Liver (tissue), 9 donors: ENCODE measurements around the gene NUDT21. TPM values are rescaled to one million over a fixed set of nuclear protein-coding genes. Genes with fewer than 3 reads are reported as not detected.

Experiments used
- DNase-seq: peaks from one replicate; pipeline ENCODE4 v3.0.0-alpha.2; 2017; ENCODE audit warnings: low spot score
- H3K27ac ChIP-seq, 2 donors: one replicate each; pipeline ENCODE4 v1.7.0; 2013; ENCODE audit warnings: inconsistent platforms in 2 of 2, low read length in 2 of 2, control low read depth in 1 of 2, low read depth in 1 of 2, mild to moderate bottlenecking in 1 of 2
- H3K27me3 ChIP-seq, 4 donors: one replicate each; pipeline versions ENCODE4 v1.6.1 to v1.7.0; 2013; ENCODE audit warnings: low read length in 3 of 4, inconsistent platforms in 1 of 4, mild to moderate bottlenecking in 1 of 4, moderate library complexity in 1 of 4; ENCODE audit not compliant: control insufficient read depth in 4 of 4, insufficient read depth in 4 of 4
- H3K36me3 ChIP-seq, 4 donors: one replicate each; pipeline versions ENCODE4 v1.6.1 to v1.7.0; 2013; ENCODE audit warnings: low read length in 3 of 4, mild to moderate bottlenecking in 3 of 4, low read depth in 1 of 4, moderate library complexity in 1 of 4; ENCODE audit not compliant: control insufficient read depth in 4 of 4, insufficient read depth in 3 of 4
- H3K4me1 ChIP-seq, 4 donors: one replicate each; pipeline versions ENCODE4 v1.6.1 to v1.7.0; 2013; ENCODE audit warnings: low read length in 3 of 4, mild to moderate bottlenecking in 3 of 4, moderate library complexity in 1 of 4; ENCODE audit not compliant: control insufficient read depth in 4 of 4, insufficient read depth in 4 of 4
- H3K4me3 ChIP-seq, 3 donors: one replicate each; pipeline versions ENCODE4 v1.6.1 to v1.7.0; 2013; ENCODE audit warnings: low read length in 3 of 3, control low read depth in 1 of 3, low read depth in 1 of 3, mild to moderate bottlenecking in 1 of 3
- H3K9ac ChIP-seq, 2 donors: one replicate each; pipeline ENCODE4 v1.7.0; 2013; ENCODE audit warnings: low read length in 2 of 2, mild to moderate bottlenecking in 2 of 2, moderate library complexity in 2 of 2, control low read depth in 1 of 2, low read depth in 1 of 2
- H3K9me3 ChIP-seq, 4 donors: one replicate each; pipeline versions ENCODE4 v1.6.1 to v1.7.0; 2013; ENCODE audit warnings: low read length in 3 of 4; ENCODE audit not compliant: control insufficient read depth in 4 of 4
- ATF3 ChIP-seq: IDR thresholded peaks from 2 replicates; pipeline ENCODE4 v1.6.1; 2016; ENCODE audit warnings: antibody characterized with exemption
- CTCF ChIP-seq: fragments of 150-350 bp; IDR thresholded peaks from 2 replicates; pipeline ENCODE4 v1.5.1; 2017; ENCODE audit warnings: improper control_type of control experiment, low read depth, low read length; ENCODE audit not compliant: missing input control
- EGR1 ChIP-seq, 2 donors: IDR thresholded peaks; 2 replicates each; pipeline ENCODE4 v1.6.1; 2016 to 2018; ENCODE audit warnings: antibody characterized with exemption in 2 of 2, low read depth in 2 of 2
- FOXA1 ChIP-seq: IDR thresholded peaks from 2 replicates; pipeline ENCODE4 v1.6.1; 2016; ENCODE audit warnings: antibody characterized with exemption
- FOXA2 ChIP-seq: IDR thresholded peaks from 2 replicates; pipeline ENCODE4 v1.6.1; 2016; ENCODE audit warnings: antibody characterized with exemption
- GABPA ChIP-seq, 2 donors: IDR thresholded peaks in 1 of 2; conservative IDR thresholded peaks in 1 of 2; 2 replicates each; pipeline ENCODE4 v1.6.1; 2016; ENCODE audit warnings: antibody characterized with exemption in 2 of 2, mild to moderate bottlenecking in 1 of 2, moderate library complexity in 1 of 2
- HNF4A ChIP-seq, 2 donors: conservative IDR thresholded peaks; 2 replicates each; pipeline ENCODE4 v1.6.1; 2016; ENCODE audit warnings: antibody characterized with exemption in 2 of 2, mild to moderate bottlenecking in 2 of 2
- HNF4G ChIP-seq: IDR thresholded peaks from 2 replicates; pipeline ENCODE4 v1.6.1; 2016; ENCODE audit warnings: antibody characterized with exemption
- JUND ChIP-seq, 2 donors: IDR thresholded peaks; 2 replicates each; pipeline ENCODE4 v1.6.1; 2016; ENCODE audit warnings: antibody characterized with exemption in 2 of 2
- MAX ChIP-seq: IDR thresholded peaks from 2 replicates; pipeline ENCODE4 v1.6.1; 2016; ENCODE audit warnings: antibody characterized with exemption
- NR2F2 ChIP-seq: IDR thresholded peaks from 2 replicates; pipeline ENCODE4 v1.6.1; 2016; ENCODE audit warnings: antibody characterized with exemption
- RAD21 ChIP-seq, 2 donors: IDR thresholded peaks; 2 replicates each; pipeline ENCODE4 v1.6.1; 2016; ENCODE audit warnings: antibody characterized with exemption in 2 of 2, mild to moderate bottlenecking in 2 of 2
- REST ChIP-seq: IDR thresholded peaks from 2 replicates; pipeline ENCODE4 v1.6.1; 2016; ENCODE audit warnings: antibody characterized with exemption, mild to moderate bottlenecking
- RXRA ChIP-seq, 2 donors: IDR thresholded peaks; 2 replicates each; pipeline ENCODE4 v1.6.1; 2017 to 2018; ENCODE audit warnings: antibody characterized with exemption in 2 of 2, mild to moderate bottlenecking in 1 of 2
- SP1 ChIP-seq: IDR thresholded peaks from 2 replicates; pipeline ENCODE4 v1.6.1; 2018; ENCODE audit warnings: antibody characterized with exemption, mild to moderate bottlenecking
- TAF1 ChIP-seq: conservative IDR thresholded peaks from 2 replicates; pipeline ENCODE4 v1.6.1; 2016; ENCODE audit warnings: antibody characterized with exemption, mild to moderate bottlenecking
- YY1 ChIP-seq: IDR thresholded peaks from 2 replicates; pipeline ENCODE4 v1.6.1; 2016; ENCODE audit warnings: antibody characterized with exemption, mild to moderate bottlenecking
- ZBTB33 ChIP-seq: IDR thresholded peaks from 2 replicates; pipeline ENCODE4 v1.6.1; 2016; ENCODE audit warnings: antibody characterized with exemption
- WGBS: extraction: QIAGEN DNeasy Blood & Tissue Kit; methylation state at CpG from one replicate; pipeline ENCODE4 v1.1.7; 2013; 5-methylcytosine and 5-hydroxymethylcytosine counted together
- polyA plus RNA-seq, 2 donors: library from polyadenylated mRNA; stranded (reverse) in 1 of 2; unstranded in 1 of 2; fragments of 200-250 nt in 1 of 2; fragments of >200 nt in 1 of 2; fragmentation: Nextera tagmentation in 1 of 2; extraction: Ambion mirVana in 1 of 2; gene quantifications; one replicate each; pipeline versions ENCODE4 v1.2.1 to v1.2.3, GENCODE V29; 2013 to 2015
- total RNA-seq, 2 donors: library from RNA; depleted of rRNA; stranded (reverse); fragments of >200 nt; gene quantifications; one replicate each; pipeline ENCODE4 v1.2.3, GENCODE V29; 2014
- donor health status: healthy.
- donor health status: healthy.
- donor health status: healthy.
- donor health status: healthy.
- donor health status: healthy.

Gene NUDT21
- total and polyA plus RNA-seq, 4 donors: 19.3 to 43.9 (median 27.2) TPM

GRCh38 chr16:56426585-56426984, 24.5 kb downstream of the NUDT21 start:
- no peaks in the 10 kb centered on the region for H3K27me3 ChIP-seq
- peaks cover 0 to 11% (median 4%) of the 10 kb centered on the region in 4 donors for H3K36me3 ChIP-seq
- TF ChIP-seq FOXA2: no peak
- no peak for TF ChIP-seq EGR1 (IDR thresholded peaks at IDR 0.05; ENCODE audit: low read depth in 2 of 2)
- no peak for TF ChIP-seq CTCF
- TF ChIP-seq GABPA (IDR thresholded peaks at IDR 0.05 in 1 of 2, conservative IDR thresholded peaks at IDR 0.05 in 1 of 2): no peak
- no peak for TF ChIP-seq RXRA (IDR thresholded peaks at IDR 0.05)
- TF ChIP-seq MAX: no peak
- TF ChIP-seq ATF3: no peak
- TF ChIP-seq NR2F2: no peak
- TF ChIP-seq TAF1: no peak
- no peak for TF ChIP-seq RAD21 (IDR thresholded peaks at IDR 0.05)
- no peak for TF ChIP-seq JUND (IDR thresholded peaks at IDR 0.05)
- no peak for TF ChIP-seq HNF4G
- TF ChIP-seq ZBTB33: no peak
- TF ChIP-seq FOXA1: no peak
- TF ChIP-seq YY1: no peak
- no peak for TF ChIP-seq REST
- no peak for TF ChIP-seq HNF4A (conservative IDR thresholded peaks at IDR 0.05)
- no peak for TF ChIP-seq SP1
- H3K9ac ChIP-seq: no peak overlapping the region
- H3K9me3 ChIP-seq: no peaks in the 10 kb centered on the region
- no peak overlapping the region for H3K27ac ChIP-seq
- peaks cover 5 to 22% (median 17%) of the 10 kb centered on the region in 4 donors for H3K4me1 ChIP-seq
- 88% methylated on average over 4 of the region's 4 CpGs for whole genome bisulfite sequencing
- H3K4me3 ChIP-seq: no peak overlapping the region
- no peak for DNase-seq
